HepG2 (cell line): Measurements from ENCODE around the gene VWCE. TPM values are rescaled to one million over a fixed set of nuclear protein-coding genes. Genes with fewer than 3 reads are reported as not detected.
A peak's percentile ranks its signal among the peaks of the same experiment; 100 is the strongest.

Source experiments
- ASH2L ChIP-seq: fragments of 300-600, 200-600 bp; sonication (generic); IDR thresholded peaks from 2 replicates; pipeline ENCODE4 v1.7.0; 2017; ENCODE audit warnings: low read depth, mild to moderate bottlenecking, moderate library complexity, mixed read lengths, low read length; ENCODE audit not compliant: insufficient read length
- FOXA1 ChIP-seq, 2 experiments: fragments of 450-650 bp in 1 of 2; sonication (generic) in 1 of 2; formaldehyde crosslinking in 1 of 2; IDR thresholded peaks; 2 replicates each; pipeline versions ENCODE4 v1.4.0 to v1.6.1; 2016 to 2020; ENCODE audit warnings: missing genetic modification reagents in 1 of 2
- HES4 ChIP-seq: sonication (generic); formaldehyde crosslinking; IDR thresholded peaks from 2 replicates; pipeline ENCODE4 v1.9.0; 2021; ENCODE audit warnings: mild to moderate bottlenecking, missing genetic modification reagents, borderline replicate concordance
- TEAD3 ChIP-seq: optimal IDR thresholded peaks from 2 replicates; pipeline ENCODE3; 2016; ENCODE audit warnings: borderline replicate concordance
- ZBTB10 ChIP-seq: sonication (generic); formaldehyde crosslinking; IDR thresholded peaks from 2 replicates; pipeline ENCODE4 v1.4.0; 2020; ENCODE audit warnings: missing genetic modification reagents, borderline replicate concordance
- ZNF292 ChIP-seq: sonication (generic); formaldehyde crosslinking; IDR thresholded peaks from 2 replicates; pipeline ENCODE4 v1.8.1; 2022; ENCODE audit warnings: mild to moderate bottlenecking, low read depth, missing genetic modification reagents, borderline replicate concordance
- ZNF407 ChIP-seq: sonication (generic); formaldehyde crosslinking; IDR thresholded peaks from one replicate; pipeline ENCODE4 v1.5.1; 2020; ENCODE audit warnings: mild to moderate bottlenecking, missing genetic modification reagents; ENCODE audit errors: not compliant biosample characterization
- ZNF430 ChIP-seq: sonication (generic); formaldehyde crosslinking; IDR thresholded peaks from 2 replicates; pipeline ENCODE4 v1.9.0; 2021; ENCODE audit warnings: mild to moderate bottlenecking, missing genetic modification reagents
- ZNF446 ChIP-seq: sonication (generic); formaldehyde crosslinking; IDR thresholded peaks from 2 replicates; pipeline ENCODE4 v1.5.0; 2020; ENCODE audit warnings: mild to moderate bottlenecking, missing genetic modification reagents
- ZNF788 ChIP-seq: sonication (generic); formaldehyde crosslinking; IDR thresholded peaks from 2 replicates; pipeline ENCODE4 v1.5.0; 2020; ENCODE audit warnings: mild to moderate bottlenecking, missing genetic modification reagents, borderline replicate concordance
- polyA plus RNA-seq, 8 experiments: library from polyadenylated mRNA; depleted of rRNA in 3 of 8; stranded (reverse) in 7 of 8; unstranded in 1 of 8; fragments of >200 nt; fragmentation: Illumina TruSeq in 4 of 8; extraction: Trizol in 4 of 8; gene quantifications; 2 replicates each; pipeline versions ENCODE4 v1.2.1 to v1.2.3, GENCODE V29; 2011 to 2016; ENCODE audit warnings: low read depth in 4 of 8, missing spikeins in 1 of 8, mixed read lengths in 1 of 8; ENCODE audit not compliant: insufficient read depth in 1 of 8
- total RNA-seq, 5 experiments: library from RNA; depleted of rRNA; stranded (reverse); fragments of >200 nt; fragmentation: Illumina TruSeq; extraction: Trizol; gene quantifications; 2 replicates each; pipeline ENCODE4 v1.2.3, GENCODE V29; 2016; ENCODE audit warnings: low read depth in 1 of 5
- TF ChIP-seq, protein P1 (sequence below): sonication (generic); formaldehyde crosslinking; IDR thresholded peaks from 2 replicates; pipeline ENCODE4 v1.4.0; 2020; ENCODE audit warnings: mild to moderate bottlenecking, missing genetic modification reagents
- TF ChIP-seq, protein P2 (sequence below): IDR thresholded peaks from 2 replicates; pipeline ENCODE4 v1.6.1; 2016

The VWCE gene
- total and polyA plus RNA-seq, 2 of the 13 experiments (the other 11 are each of a cell fraction or from before 2014, with no cell fraction given), result 27.6 to 58.3 TPM

- TF ChIP-seq ZNF407 (CRISPR knock-in tag) (peak; percentile 20), FOXA1 (IDR thresholded peaks at IDR 0.05) (no peak), FOXA1 (CRISPR knock-in tag; IDR thresholded peaks at IDR 0.05) (no peak), TEAD3 (CRISPR knock-in tag) (peak; percentile 10), ZNF446 (CRISPR knock-in tag) (no peak), ASH2L (peak; percentile 3), ZNF430 (0 out of 2 replicates have a peak, but pooled peaks have one; percentile 6), ZNF292 (CRISPR knock-in tag) (peak; percentile 57; the same call in 1 of the 2 replicates), ZNF788 (CRISPR knock-in tag) (peak; percentile 75; the same call in 1 of the 2 replicates), HES4 (CRISPR knock-in tag) (0 out of 2 replicates have a peak, but pooled peaks have one; percentile 2), ZBTB10 (CRISPR knock-in tag) (0 out of 2 replicates have a peak, but pooled peaks have one; percentile 6)
- TF ChIP-seq, protein P1, sequence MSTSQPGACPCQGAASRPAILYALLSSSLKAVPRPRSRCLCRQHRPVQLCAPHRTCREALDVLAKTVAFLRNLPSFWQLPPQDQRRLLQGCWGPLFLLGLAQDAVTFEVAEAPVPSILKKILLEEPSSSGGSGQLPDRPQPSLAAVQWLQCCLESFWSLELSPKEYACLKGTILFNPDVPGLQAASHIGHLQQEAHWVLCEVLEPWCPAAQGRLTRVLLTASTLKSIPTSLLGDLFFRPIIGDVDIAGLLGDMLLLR (CRISPR knock-in tag), result 0 out of 2 replicates have a peak, but pooled peaks have one; percentile 12
- TF ChIP-seq, protein P2, sequence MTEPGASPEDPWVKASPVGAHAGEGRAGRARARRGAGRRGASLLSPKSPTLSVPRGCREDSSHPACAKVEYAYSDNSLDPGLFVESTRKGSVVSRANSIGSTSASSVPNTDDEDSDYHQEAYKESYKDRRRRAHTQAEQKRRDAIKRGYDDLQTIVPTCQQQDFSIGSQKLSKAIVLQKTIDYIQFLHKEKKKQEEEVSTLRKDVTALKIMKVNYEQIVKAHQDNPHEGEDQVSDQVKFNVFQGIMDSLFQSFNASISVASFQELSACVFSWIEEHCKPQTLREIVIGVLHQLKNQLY (CRISPR knock-in tag), result no peak
These were observed 445 bp upstream of the VWCE start (continued) for GRCh38 chr11:61295596-61295926.
